Calu3 (cell line): ENCODE results near the gene NCOA7. TPM values are rescaled to one million over a fixed set of nuclear protein-coding genes. Genes with fewer than 3 reads are reported as not detected.

Experiments
- BruUV-seq: library from RNA; stranded (reverse); fragments of 400-500 nt; replicated peaks from 2 replicates; lab custom pipeline; 2021; lab: Mats Ljungman, UMichigan
- CTCF ChIA-PET: fragments of 300-600 bp; sonication (Branson Sonifier 250); formaldehyde crosslinking; loops from one replicate; lab custom pipeline; 2022; ENCODE audit warnings: antibody characterized with exemption; lab: Charles Lee
- DNase-seq: peaks from one replicate; pipeline ENCODE4 v3.0.0; 2022
- H3K27ac Mint-ChIP-seq: one replicate; pipeline ENCODE4 v1.8.0; 2022; ENCODE audit warnings: mixed read lengths; ENCODE audit not compliant: unreplicated experiment
- H3K27me3 Mint-ChIP-seq: one replicate; pipeline ENCODE4 v1.8.0; 2022; ENCODE audit warnings: mixed read lengths; ENCODE audit not compliant: unreplicated experiment
- H3K36me3 Mint-ChIP-seq: one replicate; pipeline ENCODE4 v1.8.0; 2022; ENCODE audit warnings: mild to moderate bottlenecking, moderate library complexity, mixed read lengths; ENCODE audit not compliant: insufficient read depth, unreplicated experiment
- H3K4me1 Mint-ChIP-seq: one replicate; pipeline ENCODE4 v1.8.0; 2022; ENCODE audit warnings: mild to moderate bottlenecking, low read depth, mixed read lengths; ENCODE audit not compliant: unreplicated experiment
- H3K4me3 Mint-ChIP-seq: one replicate; pipeline ENCODE4 v1.8.0; 2022; ENCODE audit warnings: mild to moderate bottlenecking, low read depth, moderate library complexity, mixed read lengths; ENCODE audit not compliant: unreplicated experiment
- H3K9me3 Mint-ChIP-seq: one replicate; pipeline ENCODE4 v1.8.0; 2022; ENCODE audit warnings: low read depth, mixed read lengths; ENCODE audit not compliant: unreplicated experiment
- intact Hi-C: fragments of 100-400 bp; cut with micrococcal nuclease; formaldehyde crosslinking; loops from one replicate; pipeline ENCODE4 v1.10.0; 2022; ENCODE audit not compliant: unreplicated experiment
- total RNA-seq: library from RNA; stranded (reverse); gene quantifications from 2 replicates; pipeline ENCODE4 v1.2.3, GENCODE V29; 2022
- TF ChIP-seq, protein P1 (sequence below): fragments of 200-600 bp; IDR thresholded peaks from one replicate; pipeline ENCODE4 v1.8.0; 2022; ENCODE audit warnings: antibody characterized with exemption; ENCODE audit not compliant: unreplicated experiment

NCOA7 gene
- total RNA-seq, 1 experiment from 2014 or later: 102 TPM

DNA sequence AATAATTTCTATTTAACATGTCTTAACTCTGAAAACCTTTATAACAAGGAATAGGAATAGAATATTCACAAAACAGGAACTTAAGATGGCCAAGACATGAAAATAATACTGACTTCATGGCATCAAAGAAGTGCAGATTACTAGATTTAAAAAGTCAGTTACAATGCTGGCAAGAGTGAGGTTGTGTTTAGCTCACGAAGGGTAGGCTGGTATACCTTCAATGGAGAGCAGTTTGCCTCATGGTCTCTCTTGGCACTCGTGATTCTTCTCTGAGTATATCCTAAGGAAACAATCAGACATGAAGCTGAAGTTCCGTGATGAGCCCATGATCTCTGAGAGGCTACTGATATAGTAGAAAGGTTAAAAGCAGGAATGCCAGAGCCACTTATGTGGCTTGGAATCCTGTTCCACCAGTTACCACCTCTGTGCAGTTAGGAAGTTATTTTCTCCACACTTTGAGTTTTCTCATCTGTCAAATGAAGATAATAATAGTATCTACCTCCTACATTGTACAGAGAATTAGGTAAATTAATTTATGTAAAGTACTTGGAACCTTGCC is 7.2 kb downstream of the NCOA7 start:
- BruUV-seq: no TSS peak
- Mint-ChIP-seq H3K9me3 (no peaks in the 10 kb centered on the region), H3K4me3 (no peak overlapping the region), H3K36me3 (peaks cover 10% of the 10 kb centered on the region), H3K4me1 (peaks cover 37% of the 10 kb centered on the region), H3K27ac (no peak overlapping the region), H3K27me3 (no peaks in the 10 kb centered on the region)
- intact Hi-C loops: no loop called here
- TF ChIP-seq, protein P1, sequence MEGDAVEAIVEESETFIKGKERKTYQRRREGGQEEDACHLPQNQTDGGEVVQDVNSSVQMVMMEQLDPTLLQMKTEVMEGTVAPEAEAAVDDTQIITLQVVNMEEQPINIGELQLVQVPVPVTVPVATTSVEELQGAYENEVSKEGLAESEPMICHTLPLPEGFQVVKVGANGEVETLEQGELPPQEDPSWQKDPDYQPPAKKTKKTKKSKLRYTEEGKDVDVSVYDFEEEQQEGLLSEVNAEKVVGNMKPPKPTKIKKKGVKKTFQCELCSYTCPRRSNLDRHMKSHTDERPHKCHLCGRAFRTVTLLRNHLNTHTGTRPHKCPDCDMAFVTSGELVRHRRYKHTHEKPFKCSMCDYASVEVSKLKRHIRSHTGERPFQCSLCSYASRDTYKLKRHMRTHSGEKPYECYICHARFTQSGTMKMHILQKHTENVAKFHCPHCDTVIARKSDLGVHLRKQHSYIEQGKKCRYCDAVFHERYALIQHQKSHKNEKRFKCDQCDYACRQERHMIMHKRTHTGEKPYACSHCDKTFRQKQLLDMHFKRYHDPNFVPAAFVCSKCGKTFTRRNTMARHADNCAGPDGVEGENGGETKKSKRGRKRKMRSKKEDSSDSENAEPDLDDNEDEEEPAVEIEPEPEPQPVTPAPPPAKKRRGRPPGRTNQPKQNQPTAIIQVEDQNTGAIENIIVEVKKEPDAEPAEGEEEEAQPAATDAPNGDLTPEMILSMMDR: no peak
- no peak for DNase-seq
- CTCF ChIA-PET: interaction anchor here (1.1 kb wide), 1 partner anchor 12 kb away, joined by 4 read pairs; no protein-coding TSS in a partner anchor

DNA sequence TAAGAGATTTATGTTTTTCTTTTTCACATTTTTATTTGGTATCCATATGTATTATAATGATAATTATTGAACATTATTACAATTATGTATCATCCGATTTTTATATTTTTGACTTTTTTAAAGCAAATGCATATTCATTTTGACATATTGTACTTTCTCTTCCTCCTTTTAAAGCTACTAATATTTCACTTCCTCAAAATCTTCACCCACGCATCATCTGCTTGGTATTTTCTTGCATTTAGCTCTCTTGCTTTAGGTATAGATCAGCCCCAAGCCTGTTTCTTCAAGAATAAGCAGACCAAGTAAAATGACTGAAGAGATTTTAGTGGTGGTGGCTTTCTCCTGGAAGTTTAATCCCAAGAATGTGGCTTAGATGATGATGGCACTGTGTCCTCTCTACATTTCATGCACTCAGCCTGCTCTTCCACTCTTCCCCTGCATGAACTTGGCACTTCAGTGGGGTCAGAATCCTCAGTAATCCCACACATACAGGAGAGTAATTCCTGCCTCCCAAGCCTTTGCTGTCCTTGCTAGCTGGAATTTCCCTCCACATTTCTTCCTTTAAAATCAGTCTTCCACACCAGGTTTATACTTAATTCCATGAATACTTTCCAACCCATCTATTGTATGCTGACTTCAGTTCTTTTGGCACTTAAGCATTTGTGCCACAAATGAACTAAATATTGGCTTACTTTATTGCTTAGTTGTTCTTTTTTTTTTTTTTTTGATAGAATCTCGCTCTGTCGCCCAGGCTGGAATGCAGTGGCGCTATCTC is 8.2 kb downstream of the NCOA7 start:
- Mint-ChIP-seq H3K36me3 (peaks cover 4% of the 10 kb centered on the region), H3K9me3 (no peaks in the 10 kb centered on the region), H3K4me3 (no peak overlapping the region), H3K27ac (no peak overlapping the region), H3K27me3 (no peaks in the 10 kb centered on the region), H3K4me1 (peaks cover 30% of the 10 kb centered on the region)
- TF ChIP-seq, protein P1: no peak
- BruUV-seq: no TSS peak
- DNase-seq: no peak
- intact Hi-C loops: no loop called here
- CTCF ChIA-PET: no interaction called here

DNA sequence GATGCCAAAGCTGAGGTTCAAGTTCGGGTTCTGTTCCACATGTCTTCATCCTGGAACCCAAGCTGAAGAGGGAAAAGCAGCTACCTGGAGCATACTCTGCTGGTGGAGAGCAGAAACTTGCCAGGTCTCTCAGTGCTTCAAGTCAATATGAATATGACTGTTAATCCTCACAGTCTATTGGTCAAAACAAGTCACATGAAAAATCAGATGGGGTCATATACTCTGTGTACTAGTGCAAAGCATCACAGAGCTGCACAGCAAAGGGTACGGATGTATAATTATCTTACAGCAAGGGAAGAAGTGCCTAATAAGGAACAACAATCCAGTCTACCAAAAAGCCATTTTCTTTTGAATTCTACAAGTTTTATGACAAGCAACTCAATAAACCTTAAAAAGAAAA is 11.6 kb downstream of the NCOA7 start:
- no peaks in the 10 kb centered on the region for H3K27me3 Mint-ChIP-seq
- TF ChIP-seq, protein P1: no peak
- H3K4me1 Mint-ChIP-seq: peaks cover 18% of the 10 kb centered on the region
- intact Hi-C loops: no loop called here
- no TSS peak for BruUV-seq
- H3K36me3 Mint-ChIP-seq: peaks cover 4% of the 10 kb centered on the region
- H3K27ac Mint-ChIP-seq: no peak overlapping the region
- CTCF ChIA-PET: no interaction called here
- no peak overlapping the region for H3K4me3 Mint-ChIP-seq
- no peak for DNase-seq
- no peaks in the 10 kb centered on the region for H3K9me3 Mint-ChIP-seq

DNA sequence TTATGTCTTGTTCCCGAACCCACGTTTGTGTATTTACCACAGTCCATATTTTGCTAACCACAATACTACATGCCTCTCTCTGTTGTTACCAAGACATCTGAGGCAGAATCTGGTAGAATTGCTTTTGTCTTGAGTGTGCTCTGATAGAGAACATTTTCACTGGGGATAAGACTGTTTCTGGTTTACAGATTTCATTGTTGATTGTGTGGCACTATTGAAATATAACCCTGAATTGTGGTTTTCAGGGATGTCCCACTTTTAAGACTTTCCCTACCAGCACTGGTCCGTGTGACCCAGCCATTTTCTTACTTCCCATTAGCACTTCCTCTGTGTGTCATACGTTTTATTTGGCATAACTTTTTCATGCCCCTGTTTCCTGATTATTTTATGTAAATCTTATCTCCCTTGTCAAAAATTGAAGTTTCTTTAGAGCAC is 12.2 kb downstream of the NCOA7 start:
- Mint-ChIP-seq H3K9me3 (no peaks in the 10 kb centered on the region), H3K4me1 (peaks cover 18% of the 10 kb centered on the region), H3K4me3 (no peak overlapping the region), H3K27me3 (no peaks in the 10 kb centered on the region), H3K27ac (no peak overlapping the region), H3K36me3 (peaks cover 4% of the 10 kb centered on the region)
- CTCF ChIA-PET: no interaction called here
- TF ChIP-seq, protein P1: no peak
- BruUV-seq: no TSS peak
- intact Hi-C loops: no loop called here
- no peak for DNase-seq
